Erythroblast (primary cell): ENCODE measurements around the gene SCTR.

ENCODE experiments used
- DNase-seq, 2 experiments: peaks; one replicate each; lab custom pipeline; 2025; lab: John Stamatoyannopoulos, UW
- GATA1 ChIP-seq: IDR thresholded peaks from 2 replicates; pipeline ENCODE4 v1.6.1; 2011; ENCODE audit warnings: low read depth, mild to moderate bottlenecking, control low read depth, low read length, moderate library complexity
- POLR2A ChIP-seq: IDR thresholded peaks from 2 replicates; pipeline ENCODE4 v1.6.1; 2011; ENCODE audit warnings: mild to moderate bottlenecking, low read length

SCTR gene

GRCh38 chr2:119446037-119446436 lies 78.2 kb downstream of the SCTR start:
- DNase-seq: no peak
- TF ChIP-seq GATA1: no peak
- no peak for TF ChIP-seq POLR2A

GRCh38 chr2:119442850-119443249 lies 81.4 kb downstream of the SCTR start:
- no peak for DNase-seq
- TF ChIP-seq GATA1 (no peak), POLR2A (no peak)

GRCh38 chr2:119442226-119442619 lies 82.1 kb downstream of the SCTR start:
- no peak for DNase-seq
- TF ChIP-seq POLR2A: no peak
- TF ChIP-seq GATA1: no peak

- no peak for TF ChIP-seq GATA1
- no peak for TF ChIP-seq POLR2A
- no peak for DNase-seq
These were observed 82.7 kb downstream of the SCTR start for GRCh38 chr2:119441376-119442225.

- TF ChIP-seq GATA1 (no peak), POLR2A (no peak)
- DNase-seq: no peak
These were observed 83.4 kb downstream of the SCTR start for GRCh38 chr2:119440873-119441272.

GRCh38 chr2:119440501-119440870 lies 83.8 kb downstream of the SCTR start:
- TF ChIP-seq POLR2A (no peak), GATA1 (no peak)
- no peak for DNase-seq

- TF ChIP-seq GATA1 (no peak), POLR2A (no peak)
- DNase-seq: no peak
These were observed 84.4 kb downstream of the SCTR start for GRCh38 chr2:119439574-119440500.

GRCh38 chr2:119438726-119439284 lies 85.5 kb downstream of the SCTR start:
- no peak for TF ChIP-seq GATA1
- TF ChIP-seq POLR2A: no peak

GRCh38 chr2:119438128-119438656 lies 86.1 kb downstream of the SCTR start:
- TF ChIP-seq GATA1 (no peak), POLR2A (no peak)
- no peak for DNase-seq

More at GRCh38 chr2:119438726-119439284, 85.5 kb downstream of the SCTR start:
- no peak for DNase-seq

GRCh38 chr2:119436993-119437772 lies 87.1 kb downstream of the SCTR start:
- no peak for TF ChIP-seq GATA1
- no peak for TF ChIP-seq POLR2A
- DNase-seq: no peak

- no peak for DNase-seq
- TF ChIP-seq POLR2A (no peak), GATA1 (no peak)
These were observed 88.4 kb downstream of the SCTR start for GRCh38 chr2:119435953-119436297.

GRCh38 chr2:119435081-119435952 lies 89.0 kb downstream of the SCTR start:
- TF ChIP-seq POLR2A: no peak
- no peak for TF ChIP-seq GATA1
- no peak for DNase-seq
